ENCODE results near the gene FANCI. TPM values are rescaled to one million over a fixed set of nuclear protein-coding genes. Genes with fewer than 3 reads are reported as not detected.

FANCI gene
- total RNA-seq, 2 donors from 2014 or later = 94.5 to 173 TPM

DNA sequence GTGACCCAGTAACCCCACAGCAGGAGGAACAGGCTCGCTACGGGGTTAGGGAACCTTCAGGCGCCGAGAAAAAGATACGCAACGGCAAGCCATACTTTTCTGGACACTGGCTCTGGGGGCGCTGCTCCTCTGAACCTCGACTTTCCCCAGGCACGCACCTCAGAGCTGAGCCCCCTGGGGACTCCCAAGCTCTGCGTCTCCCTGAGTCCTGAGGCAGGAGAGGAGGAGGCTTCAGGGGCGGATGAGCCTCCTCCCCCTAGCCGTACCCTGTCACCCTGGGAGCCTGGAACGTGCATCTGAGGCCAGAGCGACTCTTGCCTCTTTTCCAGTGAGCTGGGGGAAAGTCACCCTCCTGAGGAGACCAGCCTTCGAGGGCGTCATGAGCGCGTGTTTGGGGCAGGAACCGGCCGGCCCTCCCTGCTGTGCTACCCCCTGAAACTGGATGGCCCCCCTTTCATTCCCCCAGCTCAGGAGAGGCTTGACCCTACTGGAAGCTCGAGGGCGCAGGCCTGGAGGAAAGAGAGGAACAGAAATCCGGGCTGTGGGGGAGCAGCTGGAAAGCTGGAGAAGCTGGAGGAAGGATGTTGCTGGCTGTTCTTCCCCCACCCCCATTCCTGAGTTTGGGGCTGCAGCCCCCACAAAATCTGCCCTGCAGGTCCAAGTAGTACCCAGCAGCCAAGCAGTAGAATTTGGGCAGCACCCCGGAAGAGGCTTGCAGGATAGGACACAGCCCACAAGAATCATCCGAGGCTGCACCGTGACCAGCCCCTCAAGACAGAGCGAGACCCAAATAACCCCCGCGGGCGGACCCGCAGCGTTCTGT is 115.9 kb downstream of the FANCI start:
- no peak overlapping the region for H3K9ac ChIP-seq (ENCODE audit: extremely low read depth, low read length, poor library complexity, severe bottlenecking)
- no peaks in the 10 kb centered on the region for H3K36me3 ChIP-seq (ENCODE audit: control insufficient read depth, insufficient read depth, low read length)
- Mint-ChIP-seq H3K27me3 (ENCODE audit: insufficient read depth) (peaks cover 98% of the 10 kb centered on the region), H3K4me3 (no peak overlapping the region), H3K4me1 (peaks cover 1% of the 10 kb centered on the region), H3K9me3 (no peaks in the 10 kb centered on the region), H3K27ac (no peak overlapping the region), H3K36me3 (ENCODE audit: low read depth) (no peaks in the 10 kb centered on the region)
- DNase-seq = no peak
- H3K4me1 ChIP-seq (ENCODE audit: control insufficient read depth, insufficient read depth, low read length) = no peaks in the 10 kb centered on the region
- 13 to 19% methylated on average over 11 to 32 of the region's 32 CpGs for WGBS, 2 experiments (ENCODE audit: insufficient coverage in 1 of 2, insufficient read length in 1 of 2)
- peaks cover 100% of the 10 kb centered on the region for H3K27me3 ChIP-seq (ENCODE audit: control insufficient read depth, insufficient read depth, low read length, poor library complexity, severe bottlenecking)
- no peaks in the 10 kb centered on the region for H3K9me3 ChIP-seq (ENCODE audit: control insufficient read depth, low read length)
- peak overlapping the region; percentile 88 for H3K27ac ChIP-seq (ENCODE audit: low read depth, low read length)
- no peak overlapping the region for H3K4me3 ChIP-seq (ENCODE audit: low read length)
- TF ChIP-seq, protein P1, sequence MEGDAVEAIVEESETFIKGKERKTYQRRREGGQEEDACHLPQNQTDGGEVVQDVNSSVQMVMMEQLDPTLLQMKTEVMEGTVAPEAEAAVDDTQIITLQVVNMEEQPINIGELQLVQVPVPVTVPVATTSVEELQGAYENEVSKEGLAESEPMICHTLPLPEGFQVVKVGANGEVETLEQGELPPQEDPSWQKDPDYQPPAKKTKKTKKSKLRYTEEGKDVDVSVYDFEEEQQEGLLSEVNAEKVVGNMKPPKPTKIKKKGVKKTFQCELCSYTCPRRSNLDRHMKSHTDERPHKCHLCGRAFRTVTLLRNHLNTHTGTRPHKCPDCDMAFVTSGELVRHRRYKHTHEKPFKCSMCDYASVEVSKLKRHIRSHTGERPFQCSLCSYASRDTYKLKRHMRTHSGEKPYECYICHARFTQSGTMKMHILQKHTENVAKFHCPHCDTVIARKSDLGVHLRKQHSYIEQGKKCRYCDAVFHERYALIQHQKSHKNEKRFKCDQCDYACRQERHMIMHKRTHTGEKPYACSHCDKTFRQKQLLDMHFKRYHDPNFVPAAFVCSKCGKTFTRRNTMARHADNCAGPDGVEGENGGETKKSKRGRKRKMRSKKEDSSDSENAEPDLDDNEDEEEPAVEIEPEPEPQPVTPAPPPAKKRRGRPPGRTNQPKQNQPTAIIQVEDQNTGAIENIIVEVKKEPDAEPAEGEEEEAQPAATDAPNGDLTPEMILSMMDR (conservative IDR thresholded peaks at IDR 0.05) = no peak

DNA sequence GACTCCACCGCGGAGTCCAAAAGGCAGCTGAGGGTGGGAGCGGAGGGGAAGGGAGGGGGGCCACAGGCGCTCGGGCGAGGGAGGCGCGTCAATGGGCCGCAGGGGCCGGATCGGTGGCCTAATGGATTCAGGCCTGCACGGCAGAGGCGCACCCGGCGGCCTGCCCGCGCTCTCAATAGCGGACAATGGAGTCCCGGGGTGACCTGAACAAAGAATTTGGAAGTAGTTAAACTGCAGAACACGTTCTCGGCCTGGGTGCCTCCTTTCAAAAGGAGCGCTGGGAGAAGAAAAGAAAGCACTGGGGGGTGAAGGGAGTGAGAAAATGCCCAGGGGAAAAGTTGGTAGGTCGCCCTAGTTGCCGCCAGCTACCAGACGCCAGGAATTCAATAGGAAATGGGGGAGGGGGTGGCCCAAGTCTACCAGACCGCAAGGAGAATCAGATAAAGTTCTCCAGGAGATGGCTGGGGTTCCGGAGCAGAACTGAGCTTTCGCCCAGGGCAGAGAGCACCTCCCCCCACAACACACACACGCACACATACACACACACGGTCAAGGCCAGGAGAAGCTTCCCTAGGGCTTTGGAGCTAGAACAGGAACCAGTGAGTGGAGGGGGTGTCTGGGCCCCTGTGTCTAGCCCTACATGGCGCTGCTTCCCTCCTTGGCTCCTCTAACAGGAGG is 116.7 kb downstream of the FANCI start:
- H3K9me3 Mint-ChIP-seq = no peaks in the 10 kb centered on the region
- peak; percentile 76 for DNase-seq
- Histone ChIP-seq H3K27ac (ENCODE audit: low read depth, low read length) (peak overlapping the region; percentile 88), H3K9me3 (ENCODE audit: control insufficient read depth, low read length) (no peaks in the 10 kb centered on the region), H3K27me3 (ENCODE audit: control insufficient read depth, insufficient read depth, low read length, poor library complexity, severe bottlenecking) (peaks cover 100% of the 10 kb centered on the region), H3K36me3 (ENCODE audit: control insufficient read depth, insufficient read depth, low read length) (no peaks in the 10 kb centered on the region), H3K9ac (ENCODE audit: extremely low read depth, low read length, poor library complexity, severe bottlenecking) (no peak overlapping the region), H3K4me1 (ENCODE audit: control insufficient read depth, insufficient read depth, low read length) (no peaks in the 10 kb centered on the region), H3K4me3 (ENCODE audit: low read length) (no peak overlapping the region)
- no peak overlapping the region for H3K4me3 Mint-ChIP-seq
- no peaks in the 10 kb centered on the region for H3K36me3 Mint-ChIP-seq (ENCODE audit: low read depth)
- H3K4me1 Mint-ChIP-seq = peaks cover 1% of the 10 kb centered on the region
- H3K27me3 Mint-ChIP-seq (ENCODE audit: insufficient read depth) = peaks cover 98% of the 10 kb centered on the region
- TF ChIP-seq, protein P1 (conservative IDR thresholded peaks at IDR 0.05) = no peak
- 3 to 5% methylated on average over 14 to 31 of the region's 31 CpGs for WGBS, 2 experiments (ENCODE audit: insufficient coverage in 1 of 2, insufficient read length in 1 of 2)
- H3K27ac Mint-ChIP-seq = no peak overlapping the region

DNA sequence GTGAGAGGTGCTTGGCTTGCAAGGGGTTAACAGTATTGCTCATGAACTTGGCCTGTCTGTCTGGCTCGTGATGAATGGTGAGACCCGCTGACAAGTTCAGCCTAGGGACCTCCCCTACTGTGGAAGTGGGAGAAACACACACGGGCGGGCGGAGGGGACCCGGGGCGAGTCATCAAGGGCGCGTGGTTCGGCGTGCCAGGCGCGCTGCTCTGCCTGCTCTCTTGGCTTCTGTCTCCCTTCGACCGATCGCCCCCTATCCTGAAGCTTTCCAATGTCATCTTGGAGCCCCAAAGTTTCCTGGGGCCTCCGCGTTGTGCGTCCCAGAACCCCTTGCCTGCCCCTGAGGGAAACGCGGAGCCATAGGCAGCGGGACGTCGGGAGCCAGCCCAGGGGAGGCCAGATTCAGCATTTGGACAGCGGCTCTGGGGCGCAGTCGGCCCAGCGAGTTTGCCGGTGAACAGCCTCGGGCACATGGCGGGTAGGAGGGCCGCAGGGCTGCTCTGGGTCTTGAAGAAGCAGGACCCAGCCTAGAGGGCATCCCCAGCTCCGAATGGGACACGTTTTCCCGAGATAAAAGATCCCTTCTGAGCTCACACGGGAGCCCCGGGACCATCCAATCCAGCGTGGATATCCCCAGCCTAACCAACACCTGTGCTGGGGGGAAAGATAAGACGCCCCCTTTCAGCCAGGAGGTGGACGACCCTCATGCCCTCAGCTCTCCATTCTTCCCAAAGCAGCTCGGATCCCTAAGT is 117.8 kb downstream of the FANCI start:
- peak; percentile 96 for DNase-seq
- Mint-ChIP-seq H3K36me3 (ENCODE audit: low read depth) (no peaks in the 10 kb centered on the region), H3K9me3 (no peaks in the 10 kb centered on the region), H3K27me3 (ENCODE audit: insufficient read depth) (peaks cover 98% of the 10 kb centered on the region), H3K27ac (no peak overlapping the region), H3K4me1 (peaks cover 1% of the 10 kb centered on the region), H3K4me3 (no peak overlapping the region)
- H3K4me3 ChIP-seq (ENCODE audit: low read length) = no peak overlapping the region
- H3K9me3 ChIP-seq (ENCODE audit: control insufficient read depth, low read length) = no peaks in the 10 kb centered on the region
- TF ChIP-seq, protein P1 (conservative IDR thresholded peaks at IDR 0.05) = no peak
- peak overlapping the region; percentile 68 for H3K27ac ChIP-seq (ENCODE audit: low read depth, low read length)
- no peaks in the 10 kb centered on the region for H3K4me1 ChIP-seq (ENCODE audit: control insufficient read depth, insufficient read depth, low read length)
- 8 to 14% methylated on average over 18 to 41 of the region's 41 CpGs for WGBS, 2 experiments (ENCODE audit: insufficient coverage in 1 of 2, insufficient read length in 1 of 2)
- no peak overlapping the region for H3K9ac ChIP-seq (ENCODE audit: extremely low read depth, low read length, poor library complexity, severe bottlenecking)
- H3K27me3 ChIP-seq (ENCODE audit: control insufficient read depth, insufficient read depth, low read length, poor library complexity, severe bottlenecking) = peaks cover 100% of the 10 kb centered on the region
- no peaks in the 10 kb centered on the region for H3K36me3 ChIP-seq (ENCODE audit: control insufficient read depth, insufficient read depth, low read length)

Measured in endodermal cell (in vitro differentiated cells).